GM10847 (cell line): ENCODE measurements around the gene PRKG1.

Experiments used
- POLR2A ChIP-seq: IDR thresholded peaks from 2 replicates; pipeline ENCODE4 v1.6.1; 2011; ENCODE audit not compliant: insufficient read length; ENCODE audit errors: extremely low read depth

PRKG1 gene

DNA sequence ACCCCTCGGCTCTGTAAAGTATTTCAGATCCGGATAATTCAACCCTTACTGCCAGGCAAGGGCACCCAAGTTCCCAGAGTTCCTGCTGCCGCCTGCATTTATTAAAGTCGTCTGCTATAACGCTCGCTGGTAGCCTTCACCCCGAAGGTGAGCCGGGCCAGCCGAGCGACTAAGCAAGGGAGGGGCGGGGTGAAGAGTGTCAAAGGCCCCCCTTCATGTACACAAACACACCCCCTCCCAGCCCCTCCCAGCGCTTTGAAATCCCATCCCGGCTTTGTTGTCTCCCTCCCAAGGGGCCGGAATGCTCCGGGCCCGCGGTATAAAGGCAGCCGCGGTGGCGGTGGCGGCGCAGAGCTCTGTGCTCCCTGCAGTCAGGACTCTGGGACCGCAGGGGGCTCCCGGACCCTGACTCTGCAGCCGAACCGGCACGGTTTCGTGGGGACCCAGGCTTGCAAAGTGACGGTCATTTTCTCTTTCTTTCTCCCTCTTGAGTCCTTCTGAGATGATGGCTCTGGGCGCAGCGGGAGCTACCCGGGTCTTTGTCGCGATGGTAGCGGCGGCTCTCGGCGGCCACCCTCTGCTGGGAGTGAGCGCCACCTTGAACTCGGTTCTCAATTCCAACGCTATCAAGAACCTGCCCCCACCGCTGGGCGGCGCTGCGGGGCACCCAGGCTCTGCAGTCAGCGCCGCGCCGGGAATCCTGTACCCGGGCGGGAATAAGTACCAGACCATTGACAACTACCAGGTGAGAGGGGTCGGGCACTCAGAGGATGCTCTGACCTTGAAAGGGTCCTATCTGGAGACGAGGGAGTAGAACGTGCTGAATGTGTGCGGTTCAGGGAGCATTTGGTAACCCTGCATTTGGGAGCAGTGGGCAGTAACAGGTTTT is 1239.9 kb downstream of the PRKG1 start, which contains the start of gene DKK1:
DKK1 (plus strand) TSS at position 349 of the 889 bp plus-strand sequence; CDS start at position 503, 154 bp downstream.
- TF ChIP-seq POLR2A = no peak

DNA sequence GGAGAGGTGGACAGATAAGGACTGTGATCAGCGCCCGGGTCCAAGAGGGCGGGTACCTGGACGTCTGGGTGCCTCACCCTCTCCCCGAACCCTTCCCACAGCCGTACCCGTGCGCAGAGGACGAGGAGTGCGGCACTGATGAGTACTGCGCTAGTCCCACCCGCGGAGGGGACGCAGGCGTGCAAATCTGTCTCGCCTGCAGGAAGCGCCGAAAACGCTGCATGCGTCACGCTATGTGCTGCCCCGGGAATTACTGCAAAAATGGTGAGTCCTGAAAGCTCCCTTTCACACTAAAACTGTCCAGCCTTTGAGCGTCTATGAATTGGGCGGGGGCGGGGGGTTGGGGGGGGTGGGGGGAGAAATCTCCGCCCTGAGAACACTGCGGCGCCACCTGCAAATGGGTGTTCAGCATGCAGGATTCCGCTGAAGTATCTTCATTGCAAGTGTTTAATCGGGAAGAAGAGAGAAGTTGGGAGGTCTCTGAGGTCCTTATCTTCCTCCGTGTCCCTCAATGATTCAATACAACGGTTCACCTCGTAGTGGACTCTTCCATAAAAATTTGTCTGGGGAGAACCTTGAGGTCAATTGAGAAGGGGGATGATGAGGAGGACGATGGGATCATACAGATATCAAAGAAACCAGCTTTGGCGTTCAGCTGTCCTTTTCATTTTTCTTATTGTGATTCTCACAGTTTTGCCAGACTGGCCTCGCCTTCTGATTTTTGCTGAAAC is 1240.7 kb downstream of the PRKG1 start:
- TF ChIP-seq POLR2A = no peak

DNA sequence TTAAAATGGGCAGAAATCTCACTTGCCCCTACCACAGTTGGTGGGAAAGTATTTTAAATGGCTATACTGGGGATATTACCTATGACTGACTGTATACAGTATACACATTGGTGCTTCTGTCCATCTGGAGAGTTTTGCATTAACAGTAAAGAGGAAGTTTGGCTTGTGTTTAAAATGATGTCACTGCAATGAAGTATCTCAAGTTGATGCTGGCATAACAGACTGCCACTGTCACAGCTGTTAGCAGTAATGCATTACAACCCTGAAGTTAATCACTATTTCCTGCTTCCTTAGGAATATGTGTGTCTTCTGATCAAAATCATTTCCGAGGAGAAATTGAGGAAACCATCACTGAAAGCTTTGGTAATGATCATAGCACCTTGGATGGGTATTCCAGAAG is 1241.7 kb downstream of the PRKG1 start:
- TF ChIP-seq POLR2A = no peak

- TF ChIP-seq POLR2A = no peak
These were observed 1242.2 kb downstream of the PRKG1 start for GRCh38 chr10:52316500-52316899.

- no peak for TF ChIP-seq POLR2A
These were observed 1243.9 kb downstream of the PRKG1 start for GRCh38 chr10:52318136-52318701.

DNA sequence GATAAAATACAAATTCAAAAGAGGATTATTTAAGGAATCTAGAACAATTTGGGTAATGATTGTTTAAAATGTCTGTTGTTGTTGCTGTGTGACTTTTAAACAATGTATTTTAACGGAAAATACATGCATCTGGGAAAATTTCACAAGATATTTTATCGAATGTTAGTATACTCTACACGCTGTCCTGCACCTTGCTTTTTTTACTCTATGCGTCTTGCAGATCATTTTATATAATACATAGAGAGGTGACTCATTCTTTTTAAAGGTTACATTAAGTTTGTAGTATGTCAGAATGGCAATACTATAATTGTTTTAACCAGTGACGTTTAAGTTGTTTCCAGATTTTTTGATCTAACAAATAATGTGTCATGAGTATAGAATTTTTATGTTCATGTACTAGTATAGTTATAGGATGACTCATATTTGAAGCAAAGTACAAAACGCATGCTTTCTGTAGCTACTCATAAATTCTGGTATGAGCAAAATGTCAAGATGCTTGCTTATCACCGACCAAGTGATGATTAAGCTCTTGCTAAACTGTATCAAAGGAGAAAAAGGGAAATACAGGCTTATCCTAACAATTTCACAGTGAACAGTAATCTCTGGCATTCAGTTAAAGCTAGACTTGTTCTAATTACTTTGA is 1244.7 kb downstream of the PRKG1 start:
- TF ChIP-seq POLR2A = no peak

DNA sequence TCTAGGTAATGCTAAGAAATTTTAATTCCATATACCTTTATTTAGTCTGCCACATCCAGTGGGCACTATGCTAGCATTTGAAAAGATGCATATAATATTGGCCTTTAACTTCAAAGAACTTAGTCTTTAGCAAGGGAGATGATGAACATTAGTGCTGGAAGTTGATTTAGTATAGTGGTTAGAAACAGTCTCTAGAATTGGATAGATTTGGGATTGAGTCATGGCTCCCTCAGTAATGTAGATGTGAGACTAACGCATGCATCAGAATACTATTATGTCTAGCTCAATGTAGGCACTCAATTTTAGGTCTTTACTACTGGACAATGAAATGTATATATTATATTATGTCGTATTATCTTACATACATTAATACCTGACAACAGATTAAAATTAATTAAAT is 1245.6 kb downstream of the PRKG1 start:
- no peak for TF ChIP-seq POLR2A

- TF ChIP-seq POLR2A = no peak
These were observed 1248.0 kb downstream of the PRKG1 start for GRCh38 chr10:52322323-52322722.

DNA sequence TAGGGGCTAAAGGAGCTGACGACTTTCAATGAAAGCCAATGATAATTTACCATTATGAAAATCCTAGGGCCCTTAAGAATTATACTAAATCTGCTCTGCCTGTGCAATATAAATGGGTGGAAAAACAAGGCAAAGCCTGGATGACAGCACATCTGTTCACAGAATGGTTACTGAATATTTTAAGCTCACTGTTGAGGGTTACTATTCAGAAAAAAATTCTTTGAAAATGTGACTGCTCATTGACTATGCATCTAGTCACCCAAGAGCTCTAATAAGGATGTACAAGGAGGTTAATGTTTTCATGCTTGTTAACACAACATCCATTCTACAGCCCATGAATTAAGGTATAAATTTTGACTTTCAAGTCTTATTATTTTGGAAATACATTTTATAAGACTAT is 1248.6 kb downstream of the PRKG1 start:
- TF ChIP-seq POLR2A = no peak

DNA sequence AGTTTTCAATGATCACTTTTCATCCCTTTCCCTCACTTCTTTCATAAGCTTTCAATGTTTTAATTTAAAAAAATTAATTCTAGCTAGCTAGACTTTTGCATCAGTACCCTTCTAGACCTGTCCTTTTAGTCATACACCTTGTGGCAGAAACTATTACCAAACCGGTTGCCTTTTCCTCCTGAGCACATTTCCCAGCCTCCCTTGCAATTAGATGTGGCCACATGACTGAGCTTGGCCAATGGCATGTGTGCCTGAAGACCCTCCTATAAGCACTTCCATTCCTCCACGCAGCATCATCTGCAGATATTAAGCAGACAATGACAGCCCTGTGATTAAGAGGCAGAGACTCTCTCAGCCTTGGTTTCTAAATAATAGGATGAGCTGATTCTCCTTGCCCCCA is 1252.1 kb downstream of the PRKG1 start:
- TF ChIP-seq POLR2A = no peak

DNA sequence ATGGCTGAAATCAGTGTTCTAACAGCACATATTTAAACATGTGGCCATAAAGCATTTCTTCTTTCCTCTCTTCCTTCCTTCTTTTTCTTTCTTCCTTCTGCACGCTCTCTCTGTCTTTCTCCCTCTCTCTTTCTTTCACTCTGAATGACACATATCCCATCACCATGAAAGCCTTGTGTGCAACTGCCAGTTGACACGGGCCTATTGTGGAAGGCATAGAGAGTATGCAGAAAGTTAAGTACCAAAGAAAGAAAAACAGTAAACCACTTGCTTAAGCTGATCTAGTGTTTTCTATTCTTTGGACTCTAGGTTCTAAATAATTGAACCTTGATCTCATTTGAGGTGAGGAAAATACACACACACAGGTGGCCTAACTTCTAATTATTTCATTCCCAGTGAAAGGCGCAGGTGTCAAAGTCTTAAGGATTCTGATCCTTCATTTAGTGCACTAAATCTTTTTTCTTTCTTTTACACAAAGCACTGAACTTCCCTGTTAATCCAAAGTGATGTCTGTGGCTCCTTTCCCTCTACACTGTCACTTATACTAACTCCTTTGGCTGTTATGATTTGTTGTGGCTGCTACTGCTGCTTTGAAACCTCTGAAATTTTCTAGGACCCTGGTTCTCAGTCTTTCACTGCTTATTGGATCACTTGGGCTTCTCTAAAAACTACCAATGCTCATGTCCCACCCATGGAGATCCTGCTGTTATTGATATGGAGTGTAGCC is 1257.5 kb downstream of the PRKG1 start:
- TF ChIP-seq POLR2A = no peak

- no peak for TF ChIP-seq POLR2A
These were observed 1258.5 kb downstream of the PRKG1 start for GRCh38 chr10:52332815-52333214.

DNA sequence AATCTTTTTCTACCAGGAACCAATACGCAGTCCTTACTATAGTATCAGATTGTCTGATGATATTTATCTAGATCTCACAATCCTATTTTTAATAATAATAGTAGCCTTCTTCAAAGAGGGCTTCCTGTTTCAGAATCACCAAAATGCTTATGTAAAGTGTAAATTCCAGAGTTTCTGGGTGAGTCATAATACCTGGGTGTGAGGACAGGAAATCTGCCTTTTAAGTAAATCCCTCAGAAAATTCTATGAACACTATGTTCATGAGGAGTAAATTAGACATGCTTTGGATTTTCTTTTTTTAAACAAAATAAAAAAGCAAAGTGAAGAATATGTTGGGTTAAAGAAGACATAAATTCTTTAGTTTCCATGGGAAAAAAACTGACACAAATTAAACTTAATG is 1260.3 kb downstream of the PRKG1 start:
- TF ChIP-seq POLR2A = no peak

DNA sequence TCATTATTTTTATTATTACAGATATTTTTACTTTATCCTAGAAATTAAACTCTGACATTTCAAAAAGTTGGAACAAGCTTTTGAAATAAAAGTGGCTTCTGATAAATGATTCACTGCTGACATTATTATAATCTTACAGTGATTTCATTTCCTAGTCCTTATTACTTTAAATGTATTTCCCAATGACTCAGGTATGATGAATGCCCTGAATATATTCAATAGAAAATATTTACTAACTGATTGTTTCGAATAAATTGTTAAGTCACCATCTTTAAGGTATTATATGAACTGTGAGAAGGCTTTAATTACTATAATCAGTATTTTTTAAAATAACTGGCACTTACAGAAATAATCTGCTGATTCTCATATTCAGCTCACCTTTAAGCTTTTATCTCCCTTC is 1261.4 kb downstream of the PRKG1 start:
- no peak for TF ChIP-seq POLR2A

GRCh38 chr10:52337225-52337624 is 1262.9 kb downstream of the PRKG1 start:
- no peak for TF ChIP-seq POLR2A
